B cell (primary cell): ENCODE data around the gene PARVB. TPM values are rescaled to one million over a fixed set of nuclear protein-coding genes. Genes with fewer than 3 reads are reported as not detected.

Experiments used
- ATAC-seq: fragments of 200-7000 bp; cut with Tn5 transposase; one replicate; pipeline ENCODE4 v1.10.0; 2021; ENCODE audit warnings: low read depth, mild to moderate bottlenecking, moderate number of reproducible peaks, moderate library complexity
- CTCF ChIA-PET: fragments of 350-600 bp; sonication (Branson Sonifier 250); formaldehyde crosslinking; loops from one replicate; lab custom pipeline; 2021; ENCODE audit warnings: antibody characterized with exemption, inconsistent platforms; lab: Charles Lee
- POLR2A ChIA-PET: fragments of 350-600 bp; sonication (Branson Sonifier 250); formaldehyde crosslinking; loops from one replicate; lab custom pipeline; 2021; ENCODE audit warnings: antibody characterized with exemption; lab: Charles Lee
- DNase-seq: peaks from one replicate; pipeline ENCODE4 v3.0.0; 2013
- H2AFZ ChIP-seq: 2 replicates; pipeline ENCODE4 v1.6.1; 2012; ENCODE audit warnings: mild to moderate bottlenecking, low read depth, low read length; ENCODE audit not compliant: insufficient read depth, poor library complexity, severe bottlenecking
- H3K27ac ChIP-seq, 2 donors: 1 replicate in 1 of 2; 2 replicates in 1 of 2; pipeline ENCODE4 v1.5.1; 2012 to 2013; ENCODE audit warnings: low read length in 2 of 2, mild to moderate bottlenecking in 2 of 2, moderate library complexity in 1 of 2
- H3K27me3 ChIP-seq, 4 experiments: fragments of 200-600 bp in 1 of 4; sonication (generic) in 1 of 4; replicated peaks in 1 of 4; 1 replicate in 2 of 4; 2 replicates in 2 of 4; pipeline versions ENCODE4 v1.6.1 to v1.7.0; 2013 to 2016; ENCODE audit warnings: low read length in 3 of 4, mild to moderate bottlenecking in 2 of 4, mixed read lengths in 1 of 4, moderate library complexity in 1 of 4; ENCODE audit not compliant: insufficient read depth in 4 of 4, control insufficient read depth in 3 of 4; ENCODE audit errors: control extremely low read depth in 1 of 4
- H3K36me3 ChIP-seq, 2 experiments: replicated peaks in 1 of 2; 1 replicate in 1 of 2; 2 replicates in 1 of 2; pipeline versions ENCODE4 v1.6.1 to v1.7.1; 2013; ENCODE audit warnings: low read length in 1 of 2; ENCODE audit not compliant: insufficient read depth in 2 of 2, control insufficient read depth in 1 of 2; ENCODE audit errors: control extremely low read depth in 1 of 2, extremely low read depth in 1 of 2
- H3K4me1 ChIP-seq, 2 donors: fragments of 200-600 bp in 1 of 2; sonication (generic) in 1 of 2; 1 replicate in 1 of 2; 2 replicates in 1 of 2; pipeline versions ENCODE4 v1.5.1 to v1.6.1; 2013 to 2017; ENCODE audit warnings: low read length in 2 of 2; ENCODE audit not compliant: control insufficient read depth in 2 of 2, insufficient read depth in 2 of 2
- H3K4me2 ChIP-seq: replicated peaks from 2 replicates; pipeline ENCODE3; 2012; ENCODE audit warnings: mild to moderate bottlenecking, low read depth, low read length; ENCODE audit not compliant: poor library complexity, severe bottlenecking
- H3K4me3 ChIP-seq, 5 experiments: fragments of 200-600 bp in 1 of 5; sonication (generic) in 1 of 5; 1 replicate in 3 of 5; 2 replicates in 2 of 5; pipeline versions ENCODE4 v1.5.1 to v1.7.0; 2011 to 2016; ENCODE audit warnings: low read length in 4 of 5, mild to moderate bottlenecking in 4 of 5, low read depth in 2 of 5, control low read depth in 1 of 5, moderate library complexity in 1 of 5; ENCODE audit not compliant: insufficient read depth in 1 of 5; ENCODE audit errors: control extremely low read depth in 1 of 5, extremely low read depth in 1 of 5
- H3K79me2 ChIP-seq: fragments of 200-600 bp; sonication (generic); one replicate; pipeline ENCODE4 v1.6.0; 2016; ENCODE audit warnings: low read length; ENCODE audit not compliant: control insufficient read depth, insufficient read depth
- H3K9ac ChIP-seq: fragments of 200-600 bp; sonication (generic); 2 replicates; pipeline ENCODE4 v1.6.1; 2017; ENCODE audit warnings: mild to moderate bottlenecking, low read length, moderate library complexity
- H3K9me3 ChIP-seq, 3 donors: one replicate each; pipeline versions ENCODE4 v1.6.1 to v1.7.1; 2013; ENCODE audit warnings: low read length in 2 of 3; ENCODE audit not compliant: control insufficient read depth in 2 of 3, insufficient read depth in 1 of 3; ENCODE audit errors: control extremely low read depth in 1 of 3
- H4K20me1 ChIP-seq: 2 replicates; pipeline ENCODE4 v1.6.0; 2012; ENCODE audit warnings: mild to moderate bottlenecking, low read length; ENCODE audit not compliant: insufficient read depth, control insufficient read depth, poor library complexity, severe bottlenecking
- H3K27ac Mint-ChIP-seq: one replicate; pipeline ENCODE4 v1.8.0; 2021; ENCODE audit warnings: mixed read lengths
- H3K27me3 Mint-ChIP-seq: one replicate; pipeline ENCODE4 v1.8.0; 2021; ENCODE audit warnings: mixed read lengths
- H3K4me1 Mint-ChIP-seq: one replicate; pipeline ENCODE4 v1.8.0; 2021; ENCODE audit warnings: mixed read lengths
- H3K4me3 Mint-ChIP-seq: one replicate; pipeline ENCODE4 v1.8.0; 2021; ENCODE audit warnings: mixed read lengths
- H3K9me3 Mint-ChIP-seq: one replicate; pipeline ENCODE4 v1.8.0; 2022; ENCODE audit warnings: mixed read lengths; ENCODE audit not compliant: insufficient read depth
- EZH2 ChIP-seq: IDR thresholded peaks from 2 replicates; pipeline ENCODE4 v1.6.1; 2012; ENCODE audit warnings: borderline replicate concordance, low read depth, mild to moderate bottlenecking, moderate library complexity, low read length; ENCODE audit not compliant: insufficient read depth, poor library complexity, severe bottlenecking
- WGBS: methylation state at CpG from one replicate; pipeline ENCODE4 v1.1.5; 2013; ENCODE audit warnings: missing lambda C conversion rate; ENCODE audit not compliant: insufficient coverage; 5-methylcytosine and 5-hydroxymethylcytosine counted together
- intact Hi-C: fragments of 100-400 bp; cut with micrococcal nuclease; formaldehyde crosslinking; loops from one replicate; pipeline ENCODE4 v1.10.0; 2022
- polyA plus RNA-seq: library from polyadenylated mRNA; depleted of rRNA; stranded (reverse); fragments of >200 nt; gene quantifications from 2 replicates; pipeline ENCODE4 v1.2.3, GENCODE V29; 2012
- total RNA-seq, 2 donors: library from RNA; stranded (reverse); fragments of 120-200 nt in 1 of 2; gene quantifications; 1 replicate in 1 of 2; 2 replicates in 1 of 2; pipeline versions ENCODE4 v1.2.3 to v1.2.4, GENCODE V29; 2013 to 2022
- TF ChIP-seq, protein P1 (sequence below): fragments of 200-600 bp; IDR thresholded peaks from one replicate; pipeline ENCODE4 v1.8.0; 2022; ENCODE audit warnings: antibody characterized with exemption, mild to moderate bottlenecking

Gene PARVB
- total and polyA plus RNA-seq, 2 donors (not counting 1 experiment from before 2014, with no cell fraction given) = 48.0 to 49.4 TPM

GRCh38 chr22:44085743-44086270, 61.7 kb downstream of the PARVB start:
- DNase-seq (peak; percentile 75), ATAC-seq (peak; percentile 61)
- Histone ChIP-seq H3K27me3 (no peaks in the 10 kb centered on the region), H3K36me3 (peaks cover 0 to 10% of the 10 kb centered on the region in 2 experiments), H3K4me2 (no peak overlapping the region), H3K9ac (no peak overlapping the region), H3K27ac (no peak overlapping the region), H4K20me1 (peaks cover 23% of the 10 kb centered on the region), H3K9me3 (peaks cover 0 to 16% (median 0%) of the 10 kb centered on the region in 3 donors), H3K79me2 (peaks cover 30% of the 10 kb centered on the region), H3K4me1 (peaks cover 0 to 9% of the 10 kb centered on the region in 2 donors), H2AFZ (no peak overlapping the region), H3K4me3 (no peak overlapping the region)
- Mint-ChIP-seq H3K4me1 (peaks cover 2% of the 10 kb centered on the region), H3K4me3 (no peak overlapping the region), H3K27me3 (no peaks in the 10 kb centered on the region), H3K9me3 (no peaks in the 10 kb centered on the region), H3K27ac (peak overlapping the region; percentile 38)
- ChIA-PET POLR2A (interaction anchor here (1.6 kb wide), 1 partner anchor 93 kb away, joined by 13 read pairs; no protein-coding TSS in a partner anchor), CTCF (interaction anchor here (0.8 to 8.3 kb wide), 39 partner anchors 8 to 625 kb away, joined by 3 to 691 read pairs (median 5); partner anchors contain the start of genes PARVB, PARVG and SAMM50)
- WGBS = 75% methylated on average over 8 of the region's 11 CpGs
- intact Hi-C loops = loop anchor here (1.0 kb wide), 2 partner anchors 59 to 93 kb away; no protein-coding TSS in a partner anchor
- TF ChIP-seq, protein P1, sequence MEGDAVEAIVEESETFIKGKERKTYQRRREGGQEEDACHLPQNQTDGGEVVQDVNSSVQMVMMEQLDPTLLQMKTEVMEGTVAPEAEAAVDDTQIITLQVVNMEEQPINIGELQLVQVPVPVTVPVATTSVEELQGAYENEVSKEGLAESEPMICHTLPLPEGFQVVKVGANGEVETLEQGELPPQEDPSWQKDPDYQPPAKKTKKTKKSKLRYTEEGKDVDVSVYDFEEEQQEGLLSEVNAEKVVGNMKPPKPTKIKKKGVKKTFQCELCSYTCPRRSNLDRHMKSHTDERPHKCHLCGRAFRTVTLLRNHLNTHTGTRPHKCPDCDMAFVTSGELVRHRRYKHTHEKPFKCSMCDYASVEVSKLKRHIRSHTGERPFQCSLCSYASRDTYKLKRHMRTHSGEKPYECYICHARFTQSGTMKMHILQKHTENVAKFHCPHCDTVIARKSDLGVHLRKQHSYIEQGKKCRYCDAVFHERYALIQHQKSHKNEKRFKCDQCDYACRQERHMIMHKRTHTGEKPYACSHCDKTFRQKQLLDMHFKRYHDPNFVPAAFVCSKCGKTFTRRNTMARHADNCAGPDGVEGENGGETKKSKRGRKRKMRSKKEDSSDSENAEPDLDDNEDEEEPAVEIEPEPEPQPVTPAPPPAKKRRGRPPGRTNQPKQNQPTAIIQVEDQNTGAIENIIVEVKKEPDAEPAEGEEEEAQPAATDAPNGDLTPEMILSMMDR = peak; percentile 62
- TF ChIP-seq EZH2 = no peak
